ENCODE data around the gene PROK1. TPM values are rescaled to one million over a fixed set of nuclear protein-coding genes. Genes with fewer than 3 reads are reported as not detected.

PROK1 gene
- polyA plus RNA-seq, 3 donors: 0.06 to 5.1 (median 2.7) TPM

DNA sequence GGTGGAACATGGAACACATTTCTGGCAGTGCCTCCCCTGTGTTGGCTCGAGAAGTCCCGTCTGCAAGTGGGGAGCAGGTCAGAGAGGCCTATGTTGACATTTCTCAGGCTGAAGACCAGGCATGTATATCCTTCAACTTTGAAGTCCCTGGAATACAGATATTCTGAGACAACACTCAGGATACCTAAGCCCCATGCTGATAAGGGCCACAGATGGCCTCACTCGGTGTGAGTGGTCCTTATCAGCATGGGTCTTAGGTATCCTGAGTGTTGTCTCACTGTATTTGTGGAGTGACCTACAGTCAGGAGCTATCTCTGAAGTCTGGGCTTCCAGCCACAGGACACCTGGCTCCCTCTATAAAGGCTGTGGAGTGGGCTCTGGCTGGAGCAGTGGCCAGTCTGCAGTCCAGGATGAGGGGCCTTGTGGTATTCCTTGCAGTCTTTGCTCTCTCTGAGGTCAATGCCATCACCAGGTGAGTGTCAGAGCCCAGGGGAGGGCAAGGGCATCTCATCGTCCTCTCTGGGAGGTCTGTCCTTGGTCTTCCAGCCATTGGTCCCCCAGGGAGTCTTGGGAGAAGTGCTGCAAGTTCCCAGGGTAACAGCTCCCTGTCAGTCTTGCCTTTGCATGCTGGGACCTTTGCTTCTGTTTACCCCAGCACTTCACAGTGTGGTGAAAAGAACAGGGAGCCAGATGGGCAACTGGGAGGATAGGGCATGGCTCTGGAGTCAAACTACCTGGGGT, 29.6 kb downstream of the PROK1 start:
- no peak overlapping the region for H3K27ac ChIP-seq (ENCODE audit: low read depth, low read length)
- 54 to 69% (median 59%) methylated on average over 4 of the region's 4 CpGs for WGBS, 3 donors

DNA sequence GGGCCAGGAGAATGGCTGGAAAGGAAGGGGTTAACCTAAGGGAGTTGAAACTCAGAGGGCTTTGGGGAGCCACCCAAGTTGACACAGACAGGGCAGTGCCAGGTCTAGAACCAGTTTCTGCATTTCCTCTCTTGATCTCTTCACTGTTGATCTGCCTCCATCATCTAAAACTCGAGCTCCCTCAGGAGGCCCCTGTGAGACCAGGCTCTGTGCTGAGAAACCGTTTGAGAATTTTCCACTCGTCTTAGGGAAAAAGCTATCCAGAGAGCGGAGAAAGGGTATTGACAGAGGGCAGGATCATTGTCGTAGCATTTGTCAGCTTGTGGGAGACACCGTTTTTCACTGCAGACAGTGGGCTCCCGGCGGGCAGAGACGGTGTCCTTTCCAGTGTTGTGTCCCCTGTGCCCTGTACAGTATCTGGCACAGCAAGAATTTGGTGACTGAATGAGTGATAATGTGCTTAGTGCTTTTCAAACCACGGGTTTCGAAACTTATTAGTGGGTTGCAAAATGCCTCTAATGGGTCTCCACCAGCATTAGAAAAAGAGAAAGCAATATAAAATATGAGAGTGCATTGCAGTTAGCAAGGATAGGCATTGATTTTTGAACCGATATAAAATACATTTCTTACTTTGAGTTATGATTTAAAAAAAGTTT, 31.1 kb downstream of the PROK1 start:
- H3K27ac ChIP-seq (ENCODE audit: low read depth, low read length): no peak overlapping the region
- WGBS, 3 donors: 48 to 54% (median 53%) methylated on average over 12 of the region's 12 CpGs

DNA sequence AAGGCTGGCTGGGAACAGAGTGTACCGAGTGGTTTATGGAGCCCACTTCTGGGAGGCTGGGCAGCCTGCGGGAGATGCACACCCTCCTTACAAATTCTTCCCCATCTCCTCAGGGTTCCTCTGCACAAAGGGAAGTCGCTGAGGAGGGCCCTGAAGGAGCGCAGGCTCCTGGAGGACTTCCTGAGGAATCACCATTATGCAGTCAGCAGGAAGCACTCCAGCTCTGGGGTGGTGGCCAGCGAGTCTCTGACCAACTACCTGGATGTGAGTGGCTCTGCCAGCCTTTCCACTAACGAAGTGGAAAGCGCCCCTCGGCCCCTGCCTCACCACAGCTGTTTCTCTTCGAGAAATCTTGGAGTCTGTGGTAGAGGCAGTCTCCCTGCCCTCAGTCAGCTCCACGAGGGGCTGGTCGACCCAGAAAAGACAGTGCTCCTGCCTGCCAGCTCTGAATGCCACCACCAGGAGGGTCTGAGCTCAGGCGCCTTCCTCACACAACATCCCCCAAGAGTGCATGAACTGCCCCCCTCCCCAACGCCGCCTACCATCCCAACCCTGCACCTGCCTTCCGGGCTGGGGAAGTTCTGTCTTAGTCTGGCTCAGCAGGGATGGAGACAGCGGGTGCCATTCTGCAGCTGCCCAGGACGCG, 31.8 kb downstream of the PROK1 start:
- H3K27ac ChIP-seq (ENCODE audit: low read depth, low read length): no peak overlapping the region
- WGBS, 3 donors: 41 to 47% (median 42%) methylated on average over 17 to 18 of the region's 18 CpGs

DNA sequence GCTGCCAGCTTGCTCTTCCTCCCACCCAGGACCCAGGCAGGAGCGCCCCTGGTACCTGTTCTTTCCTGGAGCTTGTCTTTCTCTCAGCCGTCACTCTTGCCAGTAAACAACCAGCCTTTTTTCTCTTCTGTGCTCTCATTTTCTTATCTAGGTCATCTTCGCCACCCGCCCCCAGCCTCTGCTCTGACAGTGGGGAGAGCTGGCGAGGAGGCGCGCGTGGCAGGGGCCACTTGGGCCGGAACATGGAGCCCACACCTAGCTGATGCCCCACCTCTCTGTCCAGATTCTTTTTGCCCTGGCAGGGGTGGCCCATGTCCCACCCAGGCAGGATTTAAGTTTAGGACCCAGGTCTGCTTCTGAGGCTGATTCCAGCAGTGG, 32.3 kb downstream of the PROK1 start:
- WGBS, 3 donors: 55 to 80% (median 73%) methylated on average over 9 of the region's 9 CpGs

DNA sequence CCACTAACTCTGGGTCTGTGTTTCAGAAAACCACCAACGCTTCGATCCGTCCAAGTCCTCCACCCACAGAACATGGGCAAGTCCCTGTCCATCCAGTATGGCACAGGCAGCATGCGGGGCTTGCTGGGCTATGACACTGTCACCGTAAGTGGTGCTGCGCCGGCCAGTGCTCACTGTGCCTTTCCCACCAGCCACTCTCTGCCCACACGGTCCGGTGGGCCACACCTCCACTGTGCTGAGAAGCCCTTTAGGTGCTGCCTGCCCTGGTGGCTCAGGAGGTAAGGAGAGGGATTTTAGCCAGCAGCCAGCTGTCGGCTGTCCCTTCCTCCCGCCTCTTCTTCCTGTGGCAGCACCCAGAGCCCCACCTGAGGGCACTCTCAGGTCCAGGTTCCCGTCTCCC, 33.9 kb downstream of the PROK1 start:
- WGBS, 3 donors: 84 to 92% (median 88%) methylated on average over 12 of the region's 12 CpGs
- no peak overlapping the region for H3K27ac ChIP-seq (ENCODE audit: low read depth, low read length)

More for the DNA sequence above, 32.3 kb downstream of the PROK1 start:
- H3K27ac ChIP-seq (ENCODE audit: low read depth, low read length): no peak overlapping the region

DNA sequence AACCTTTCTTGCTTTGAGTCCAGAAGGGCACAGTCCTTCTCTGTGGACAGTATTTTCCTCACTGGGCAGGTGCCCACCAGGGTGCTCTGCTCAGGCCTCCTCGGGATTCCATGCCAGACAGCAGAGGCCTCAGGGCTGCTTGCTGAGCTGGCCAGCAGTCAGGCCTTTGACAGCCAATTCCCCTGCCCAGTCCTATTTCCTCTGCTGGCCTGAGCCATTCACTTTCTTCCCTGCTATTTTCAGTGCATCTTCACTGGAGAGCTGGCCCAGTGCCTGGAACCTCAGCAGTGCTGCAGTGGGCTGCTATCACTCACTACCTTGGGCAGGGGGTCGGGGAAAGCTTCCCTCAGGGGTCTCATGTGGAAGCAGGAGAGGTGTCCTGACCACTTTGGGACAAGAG, 34.8 kb downstream of the PROK1 start:
- 38 to 71% (median 50%) methylated on average over 2 of the region's 2 CpGs for WGBS, 3 donors

DNA sequence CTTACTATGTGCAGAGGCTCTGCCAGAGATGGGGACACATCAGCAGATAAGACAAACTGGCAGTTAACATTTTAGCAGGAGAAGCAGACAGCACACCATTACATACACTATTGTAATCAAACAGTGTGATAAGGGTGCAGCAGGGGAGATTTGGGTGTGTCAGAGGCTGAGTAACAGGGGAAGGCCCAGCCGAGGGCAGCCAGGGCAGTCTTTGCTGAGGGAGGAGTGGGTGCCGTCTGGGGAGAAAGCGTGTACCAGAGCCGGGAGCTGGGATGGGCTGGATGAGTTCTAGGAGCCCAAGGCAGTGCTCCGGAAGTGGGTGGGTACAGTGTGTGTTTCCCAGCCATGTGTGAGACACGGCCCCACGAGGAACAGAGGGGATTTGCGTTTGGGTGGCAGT, 36.8 kb downstream of the PROK1 start:
- WGBS, 3 donors: 45 to 54% (median 49%) methylated on average over 8 of the region's 8 CpGs
- no peak overlapping the region for H3K27ac ChIP-seq (ENCODE audit: low read depth, low read length)

More for the DNA sequence above, 34.8 kb downstream of the PROK1 start:
- H3K27ac ChIP-seq (ENCODE audit: low read depth, low read length): no peak overlapping the region

DNA sequence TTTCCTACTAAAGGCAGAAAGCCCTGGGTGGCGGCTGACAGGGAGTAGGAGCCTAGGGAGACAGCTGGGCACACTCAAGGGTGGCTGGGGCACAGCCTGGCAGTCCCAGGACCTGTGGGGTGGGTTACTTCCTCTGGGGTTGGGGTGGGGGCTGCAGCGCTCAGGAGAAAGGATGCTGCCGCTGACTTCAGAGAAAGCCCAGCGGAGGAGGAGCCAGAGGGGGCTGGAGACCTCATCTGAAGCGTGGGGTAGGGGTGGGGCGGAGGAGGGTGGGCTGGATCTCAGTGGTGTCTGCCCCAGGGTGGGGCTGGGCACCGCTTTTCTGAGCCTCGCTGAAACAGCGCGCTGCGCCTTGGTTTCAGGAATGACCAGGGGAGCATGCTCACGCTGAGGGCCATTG, 37.2 kb downstream of the PROK1 start:
- WGBS, 3 donors: 75 to 83% (median 78%) methylated on average over 12 of the region's 12 CpGs
- H3K27ac ChIP-seq (ENCODE audit: low read depth, low read length): no peak overlapping the region

DNA sequence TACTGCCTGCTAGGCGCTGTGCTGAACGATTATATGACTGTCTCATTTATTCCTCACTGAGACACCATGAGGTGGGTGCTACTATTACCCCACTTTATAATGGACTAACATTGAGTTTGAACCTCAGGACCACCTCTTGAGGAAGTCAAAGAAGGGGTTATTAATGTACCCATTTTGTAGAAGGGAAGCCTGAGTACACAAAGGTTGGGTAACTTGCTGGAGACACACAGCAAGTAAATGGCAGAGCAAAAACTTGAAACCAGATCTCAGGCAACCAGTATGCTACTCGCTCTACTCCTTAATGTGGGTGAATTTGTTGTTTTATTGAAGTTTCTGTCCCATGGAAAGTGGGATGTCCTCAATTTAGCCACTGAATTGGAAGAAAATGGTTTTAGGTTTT, 37.9 kb downstream of the PROK1 start:
- H3K27ac ChIP-seq (ENCODE audit: low read depth, low read length): no peak overlapping the region
- WGBS, 3 donors: 63 to 66% (median 64%) methylated on average over 3 of the region's 3 CpGs

DNA sequence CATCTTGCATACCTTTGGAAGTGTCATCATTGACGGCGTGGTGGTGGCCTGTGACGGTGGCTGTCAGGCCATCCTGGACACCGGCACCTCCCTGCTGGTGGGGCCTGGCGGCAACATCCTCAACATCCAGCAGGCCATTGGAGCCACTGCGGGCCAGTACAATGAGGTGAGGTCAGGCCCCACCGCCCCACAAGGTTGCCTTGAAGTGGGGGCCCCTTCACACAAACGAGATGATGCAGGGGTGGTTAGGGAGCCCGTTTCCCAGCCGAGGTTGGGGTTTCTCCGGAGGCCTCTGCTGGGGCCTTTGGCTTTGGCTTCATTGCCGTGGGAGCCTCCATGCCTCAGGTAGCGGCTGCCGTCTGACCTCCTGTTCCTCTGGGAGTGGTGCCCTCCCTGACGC, 38.5 kb downstream of the PROK1 start:
- WGBS, 3 donors: 90 to 94% (median 93%) methylated on average over 15 of the region's 15 CpGs
- no peak overlapping the region for H3K27ac ChIP-seq (ENCODE audit: low read depth, low read length)

DNA sequence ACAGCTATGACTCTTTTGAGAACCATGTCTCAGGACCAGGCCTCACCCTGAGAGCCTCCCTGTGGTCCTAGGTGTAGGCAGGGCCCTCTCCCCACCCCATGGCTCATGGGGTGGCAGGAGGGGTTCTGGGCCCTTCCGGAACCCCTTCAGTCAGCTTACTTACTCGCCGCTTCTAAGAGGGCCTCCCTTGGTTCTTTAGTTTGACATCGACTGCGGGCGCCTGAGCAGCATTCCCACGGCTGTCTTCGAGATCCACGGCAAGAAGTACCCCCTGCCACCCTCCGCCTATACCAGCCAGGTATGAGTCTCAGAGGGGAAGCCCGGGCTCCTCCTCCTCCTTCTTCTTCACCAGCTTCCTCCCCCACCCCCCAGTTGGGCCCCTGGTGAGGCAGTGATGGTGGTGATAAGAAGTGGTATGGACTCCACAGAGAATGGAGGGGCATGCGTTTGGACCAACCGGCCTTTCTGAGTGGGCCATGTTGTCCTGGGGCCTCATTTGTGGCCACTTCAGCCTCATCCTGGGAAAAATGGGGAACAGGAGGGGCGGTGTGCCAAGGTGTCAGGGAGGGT, 39.1 kb downstream of the PROK1 start:
- no peak overlapping the region for H3K27ac ChIP-seq (ENCODE audit: low read depth, low read length)
- WGBS, 3 donors: 80 to 85% (median 80%) methylated on average over 14 of the region's 14 CpGs

DNA sequence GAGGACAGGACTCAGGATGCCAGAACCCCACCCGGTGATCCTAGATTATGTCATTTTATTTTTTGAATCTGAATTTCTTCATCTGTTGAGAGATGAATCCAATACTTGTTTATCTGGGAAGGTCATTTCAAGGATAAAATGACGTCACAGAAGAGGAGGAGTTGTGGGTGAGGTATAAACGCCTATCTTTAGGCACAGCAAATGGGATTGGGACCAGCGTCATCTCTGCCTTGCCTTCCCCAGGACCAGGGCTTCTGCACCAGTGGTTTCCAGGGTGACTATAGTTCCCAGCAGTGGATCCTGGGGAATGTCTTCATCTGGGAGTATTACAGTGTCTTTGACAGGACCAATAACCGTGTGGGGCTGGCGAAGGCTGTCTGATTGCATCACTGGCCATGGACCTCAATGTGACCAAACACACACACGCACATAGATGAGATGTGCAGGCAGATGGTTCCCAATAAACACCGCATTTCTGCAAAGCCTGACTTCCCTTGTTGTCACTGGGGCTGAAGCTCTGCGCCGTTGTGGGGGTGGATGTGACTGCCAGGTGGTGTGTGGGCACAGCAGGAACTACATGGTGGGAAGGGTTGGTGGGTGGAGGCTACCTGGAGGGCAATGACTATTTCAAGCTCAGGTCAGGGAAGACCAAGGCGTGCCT, 40.0 kb downstream of the PROK1 start:
- H3K27ac ChIP-seq (ENCODE audit: low read depth, low read length): no peak overlapping the region
- WGBS, 3 donors: 59 to 75% (median 62%) methylated on average over 11 of the region's 11 CpGs

DNA sequence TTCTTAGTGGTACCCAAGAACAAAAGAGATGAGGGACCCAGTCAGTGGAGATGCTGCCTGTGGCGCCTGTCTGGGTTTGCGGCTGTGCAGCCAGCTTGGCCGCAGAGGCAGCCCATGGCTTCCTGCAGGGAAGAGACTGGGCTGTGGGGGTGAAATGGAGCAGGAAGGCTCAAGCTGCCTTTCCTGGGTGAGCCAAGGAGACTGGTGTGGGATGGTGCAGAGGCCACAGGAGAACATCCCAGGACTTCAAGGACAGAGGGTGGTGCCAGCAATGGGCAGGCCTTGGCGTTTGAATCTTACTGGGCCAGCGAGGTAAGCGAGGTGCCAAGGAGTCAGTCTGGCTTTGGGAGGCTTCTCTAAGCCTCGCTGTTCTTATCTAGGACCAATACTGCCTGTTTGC, 41.6 kb downstream of the PROK1 start:
- H3K27ac ChIP-seq (ENCODE audit: low read depth, low read length): no peak overlapping the region
- 60 to 83% (median 77%) methylated on average over 7 of the region's 7 CpGs for WGBS, 3 donors

DNA sequence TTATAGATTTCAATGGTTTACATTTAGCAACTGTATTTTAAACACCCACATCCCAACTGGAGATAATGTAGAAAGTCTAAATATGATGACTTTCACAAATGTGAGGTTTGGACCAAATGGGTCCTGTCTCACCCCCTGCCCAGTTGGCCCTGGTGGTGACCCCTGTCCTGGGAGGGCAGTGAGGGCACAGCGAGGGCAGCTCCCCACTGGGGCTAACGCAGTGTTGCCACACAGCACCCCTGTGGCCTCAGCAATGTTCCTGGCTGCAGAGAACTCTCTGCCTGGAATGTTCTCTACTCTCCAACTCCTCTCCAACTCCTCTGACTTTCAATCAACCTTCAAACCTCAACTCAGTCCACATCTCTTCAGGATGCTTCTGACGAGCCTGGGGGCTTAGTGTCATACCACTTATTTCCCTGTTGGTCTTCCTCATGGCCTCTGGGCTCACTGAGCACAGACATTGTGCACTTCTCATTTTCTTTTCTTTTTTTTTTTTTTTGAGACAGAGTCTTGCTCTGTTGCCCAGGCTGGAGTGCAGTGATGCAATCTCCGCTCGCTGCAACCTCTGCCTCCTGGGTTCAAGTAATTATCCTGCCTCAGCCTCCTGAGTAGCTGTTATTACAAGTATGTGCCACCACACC, 42.2 kb downstream of the PROK1 start:
- no peak overlapping the region for H3K27ac ChIP-seq (ENCODE audit: low read depth, low read length)

DNA sequence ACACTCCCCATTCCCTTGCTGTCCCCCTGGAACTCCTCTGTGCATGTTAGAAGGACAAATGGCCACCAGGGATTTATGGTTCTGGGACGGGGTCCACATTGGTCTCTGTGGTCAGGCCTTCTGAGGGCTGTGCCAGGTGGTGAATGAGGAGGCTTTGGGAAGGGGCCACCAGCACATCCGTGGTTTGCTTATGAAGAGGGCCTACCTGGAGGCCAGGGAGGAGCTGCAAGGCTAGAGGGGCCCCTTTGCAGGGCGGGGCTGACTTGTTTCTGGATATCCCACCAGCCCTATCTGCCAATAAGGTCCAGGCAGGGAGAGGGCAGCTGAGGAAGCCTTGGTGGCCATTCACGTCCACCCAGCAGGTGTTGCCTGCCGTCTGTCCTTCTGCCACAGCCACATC, 43.1 kb downstream of the PROK1 start:
- 74 to 77% (median 75%) methylated on average over 5 of the region's 5 CpGs for WGBS, 3 donors
- H3K27ac ChIP-seq (ENCODE audit: low read depth, low read length): no peak overlapping the region

More for the DNA sequence above, 42.2 kb downstream of the PROK1 start:
- 61 to 92% (median 62%) methylated on average over 5 of the region's 5 CpGs for WGBS, 3 donors

DNA sequence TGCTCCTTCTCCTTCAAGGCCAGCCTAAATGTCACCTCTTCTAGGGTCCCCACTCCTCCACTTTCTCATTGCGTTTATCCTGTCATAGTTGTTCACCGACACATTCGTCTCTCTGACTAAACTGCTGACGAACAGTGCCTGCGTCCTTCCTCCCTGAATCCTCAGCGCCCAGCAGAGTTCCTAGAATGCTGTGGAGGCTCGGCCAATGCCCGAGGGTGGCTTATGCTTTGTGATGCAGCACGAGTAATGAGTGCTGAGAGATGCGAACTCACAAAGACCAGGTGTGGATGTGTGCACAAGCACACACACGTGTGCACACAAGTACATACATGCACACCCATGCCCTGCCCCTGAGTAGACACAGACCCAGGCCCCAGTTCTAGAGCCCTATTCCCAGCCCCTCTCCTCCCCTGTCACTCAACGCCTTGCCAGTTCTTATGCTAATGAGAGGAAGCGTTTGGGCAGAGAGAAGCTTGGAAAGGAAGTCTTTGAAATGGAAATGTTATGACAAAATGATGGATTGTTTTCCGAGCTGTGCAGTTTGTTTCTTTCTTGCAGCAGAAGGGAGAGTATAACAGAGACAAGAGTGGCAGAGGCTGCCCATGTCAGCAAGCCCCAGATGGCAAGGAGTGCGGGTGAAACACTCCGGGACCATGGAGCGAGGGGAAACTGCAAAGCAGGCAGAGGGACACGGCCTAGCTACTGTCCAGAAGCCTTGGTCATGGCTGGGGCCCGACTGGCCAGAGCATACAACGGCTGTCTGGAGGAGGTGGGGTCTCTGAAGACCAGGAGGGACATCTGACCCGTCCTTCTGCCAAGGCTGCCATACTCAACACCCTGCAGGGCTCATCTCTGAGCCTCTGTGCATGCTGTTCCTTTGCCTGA, 43.8 kb downstream of the PROK1 start:
- 47 to 73% (median 61%) methylated on average over 21 of the region's 21 CpGs for WGBS, 3 donors

DNA sequence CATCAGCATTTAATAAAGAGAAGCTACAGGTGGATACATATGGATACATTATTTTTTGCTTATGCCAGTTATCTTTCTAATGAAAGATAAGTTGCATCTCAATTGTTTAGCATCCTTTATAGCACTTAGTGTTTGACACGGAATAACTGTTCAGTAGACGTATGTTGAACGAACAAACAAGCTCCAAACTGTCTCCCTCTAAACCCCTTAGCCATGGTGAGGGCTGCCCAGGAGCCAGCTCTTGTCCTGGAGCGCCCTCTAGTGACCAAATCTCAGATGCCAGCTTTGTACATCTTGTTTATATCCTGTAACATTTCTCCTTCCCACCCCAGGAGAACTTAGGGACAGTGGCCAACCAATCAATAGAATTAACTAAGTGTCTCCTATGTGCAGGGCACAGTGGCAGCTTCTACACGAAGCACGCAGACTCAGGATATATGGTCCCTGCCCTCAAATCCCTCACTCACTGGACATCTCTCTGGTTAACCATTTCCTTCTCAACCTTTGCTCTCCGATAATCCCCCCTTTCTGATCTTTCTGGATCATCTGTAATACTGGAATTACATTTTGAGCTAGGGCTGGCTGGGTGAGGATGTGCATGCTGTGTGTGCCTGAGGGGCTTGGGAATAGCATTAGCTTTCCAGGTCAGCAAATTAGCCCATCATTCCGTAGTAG, 45.1 kb downstream of the PROK1 start:
- no peak overlapping the region for H3K27ac ChIP-seq (ENCODE audit: low read depth, low read length)
- WGBS, 3 donors: 23 to 26% (median 24%) methylated on average over 8 of the region's 8 CpGs

More for the DNA sequence above, 43.8 kb downstream of the PROK1 start:
- no peak overlapping the region for H3K27ac ChIP-seq (ENCODE audit: low read depth, low read length)
